Nephron progenitor cell (in vitro differentiated cells): ENCODE data around the gene KRTAP4-4.
"Not testable (repeated sequence)": the region's sequence is repeated elsewhere in the genome, so short reads cannot be mapped to it uniquely, and the experiment has no call there.

ENCODE experiments used
- DNase-seq: peaks from one replicate; pipeline ENCODE4 v3.0.0; 2021
- H3K27ac Mint-ChIP-seq: 2 replicates; pipeline ENCODE4 v1.8.0; 2021; ENCODE audit warnings: mild to moderate bottlenecking, moderate library complexity, mixed read lengths
- H3K27me3 Mint-ChIP-seq: 2 replicates; pipeline ENCODE4 v1.8.0; 2021; ENCODE audit warnings: mild to moderate bottlenecking, low read depth, mixed read lengths; ENCODE audit not compliant: poor library complexity
- H3K36me3 Mint-ChIP-seq: 2 replicates; pipeline ENCODE4 v1.8.0; 2021; ENCODE audit warnings: low read depth, mixed read lengths
- H3K4me1 Mint-ChIP-seq: 2 replicates; pipeline ENCODE4 v1.8.0; 2021; ENCODE audit warnings: mixed read lengths
- H3K4me3 Mint-ChIP-seq: 2 replicates; pipeline ENCODE4 v1.8.0; 2021; ENCODE audit warnings: mild to moderate bottlenecking, moderate library complexity, mixed read lengths
- H3K9me3 Mint-ChIP-seq: 2 replicates; pipeline ENCODE4 v1.8.0; 2021; ENCODE audit warnings: mild to moderate bottlenecking, moderate library complexity, mixed read lengths
- TF ChIP-seq, protein P1 (sequence below): fragments of 200-600 bp; sonication (generic); IDR thresholded peaks from 2 replicates; pipeline ENCODE4 v1.5.0; 2021; ENCODE audit warnings: antibody characterized with exemption

The KRTAP4-4 gene

GRCh38 chr17:41176744-41177387 is 16.3 kb upstream of the KRTAP4-4 start:
- Mint-ChIP-seq H3K4me1 (no peaks in the 10 kb centered on the region), H3K27me3 (peaks cover 4% of the 10 kb centered on the region), H3K36me3 (no peaks in the 10 kb centered on the region), H3K4me3 (no peak overlapping the region), H3K27ac (no peak overlapping the region), H3K9me3 (no peaks in the 10 kb centered on the region)
- TF ChIP-seq, protein P1, sequence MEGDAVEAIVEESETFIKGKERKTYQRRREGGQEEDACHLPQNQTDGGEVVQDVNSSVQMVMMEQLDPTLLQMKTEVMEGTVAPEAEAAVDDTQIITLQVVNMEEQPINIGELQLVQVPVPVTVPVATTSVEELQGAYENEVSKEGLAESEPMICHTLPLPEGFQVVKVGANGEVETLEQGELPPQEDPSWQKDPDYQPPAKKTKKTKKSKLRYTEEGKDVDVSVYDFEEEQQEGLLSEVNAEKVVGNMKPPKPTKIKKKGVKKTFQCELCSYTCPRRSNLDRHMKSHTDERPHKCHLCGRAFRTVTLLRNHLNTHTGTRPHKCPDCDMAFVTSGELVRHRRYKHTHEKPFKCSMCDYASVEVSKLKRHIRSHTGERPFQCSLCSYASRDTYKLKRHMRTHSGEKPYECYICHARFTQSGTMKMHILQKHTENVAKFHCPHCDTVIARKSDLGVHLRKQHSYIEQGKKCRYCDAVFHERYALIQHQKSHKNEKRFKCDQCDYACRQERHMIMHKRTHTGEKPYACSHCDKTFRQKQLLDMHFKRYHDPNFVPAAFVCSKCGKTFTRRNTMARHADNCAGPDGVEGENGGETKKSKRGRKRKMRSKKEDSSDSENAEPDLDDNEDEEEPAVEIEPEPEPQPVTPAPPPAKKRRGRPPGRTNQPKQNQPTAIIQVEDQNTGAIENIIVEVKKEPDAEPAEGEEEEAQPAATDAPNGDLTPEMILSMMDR: no peak
- DNase-seq: no peak

DNA sequence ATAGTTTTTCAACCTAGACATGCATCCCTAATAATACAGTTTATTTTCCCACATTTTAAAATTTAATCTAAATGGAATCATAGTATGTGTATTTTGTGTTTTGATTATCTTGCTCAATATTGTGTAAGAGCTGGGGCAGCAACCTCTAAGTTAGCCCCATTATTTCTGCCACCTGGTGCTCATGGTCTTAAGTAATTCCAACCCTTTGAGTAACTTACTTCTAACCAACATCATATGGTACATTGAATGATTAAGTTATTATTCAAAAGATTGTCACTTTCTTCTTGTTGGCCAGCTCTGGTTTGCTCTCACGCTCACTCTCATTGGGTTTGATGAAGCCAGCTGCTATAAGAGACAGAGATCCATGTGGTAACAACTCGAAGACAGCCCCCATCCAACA is 11.3 kb upstream of the KRTAP4-4 start:
- H3K9me3 Mint-ChIP-seq: no peaks in the 10 kb centered on the region
- no peak for DNase-seq
- H3K4me1 Mint-ChIP-seq: no peaks in the 10 kb centered on the region
- H3K27me3 Mint-ChIP-seq: peaks cover 8% of the 10 kb centered on the region
- no peaks in the 10 kb centered on the region for H3K36me3 Mint-ChIP-seq
- H3K4me3 Mint-ChIP-seq: no peak overlapping the region
- TF ChIP-seq, protein P1: no peak
- H3K27ac Mint-ChIP-seq: no peak overlapping the region

- no peaks in the 10 kb centered on the region for H3K36me3 Mint-ChIP-seq
- peaks cover 3% of the 10 kb centered on the region for H3K27me3 Mint-ChIP-seq
- H3K4me1 Mint-ChIP-seq: no peaks in the 10 kb centered on the region
- H3K4me3 Mint-ChIP-seq: no peak within 1 kb of the TSS
- no peaks in the 10 kb centered on the region for H3K9me3 Mint-ChIP-seq
- no peak for DNase-seq
- no peak within 1 kb of the TSS for H3K27ac Mint-ChIP-seq
- TF ChIP-seq, protein P1: no peak
Observed at GRCh38 chr17:41168121-41168520, 7.6 kb upstream of the KRTAP4-4 start, which contains the start of gene KRTAP4-3. TSS of gene KRTAP4-3 (minus strand) at chr17:41168221. CDS start at chr17:41168172, 49 bp downstream.

- H3K9me3 Mint-ChIP-seq: no peaks in the 10 kb centered on the region
Observed at GRCh38 chr17:41167561-41167960, 7.0 kb upstream of the KRTAP4-4 start.

GRCh38 chr17:41163828-41164227 is 3.3 kb upstream of the KRTAP4-4 start:
- Mint-ChIP-seq H3K4me1 (no peaks in the 10 kb centered on the region), H3K36me3 (no peaks in the 10 kb centered on the region), H3K27me3 (peaks cover 3% of the 10 kb centered on the region), H3K27ac (no peak overlapping the region), H3K9me3 (no peaks in the 10 kb centered on the region), H3K4me3 (no peak overlapping the region)
- no peak for DNase-seq
- TF ChIP-seq, protein P1: no peak

More at GRCh38 chr17:41167561-41167960, 7.0 kb upstream of the KRTAP4-4 start:
- H3K27ac Mint-ChIP-seq: no peak overlapping the region
- H3K4me3 Mint-ChIP-seq: no peak overlapping the region
- peaks cover 3% of the 10 kb centered on the region for H3K27me3 Mint-ChIP-seq
- TF ChIP-seq, protein P1: no peak
- DNase-seq: no peak
- no peaks in the 10 kb centered on the region for H3K4me1 Mint-ChIP-seq
- no peaks in the 10 kb centered on the region for H3K36me3 Mint-ChIP-seq

GRCh38 chr17:41160190-41160589 is 358 bp downstream of the KRTAP4-4 start:
- not testable (repeated sequence) for H3K4me3 Mint-ChIP-seq, H3K4me1 Mint-ChIP-seq, H3K9me3 Mint-ChIP-seq, H3K27me3 Mint-ChIP-seq, H3K27ac Mint-ChIP-seq, DNase-seq, H3K36me3 Mint-ChIP-seq
